WERI-Rb-1 (cell line): ENCODE measurements around the gene MAN2A2.
A peak's percentile ranks its signal among the peaks of the same experiment; 100 is the strongest.

ENCODE experiments used
- DNase-seq: peaks from one replicate; pipeline ENCODE4 v3.0.0-alpha.2; 2020
- H3K27ac ChIP-seq: fragments of 250-450 bp; sonication (Bioruptor Pico); 2 replicates; pipeline ENCODE4 v1.5.1; 2020; ENCODE audit warnings: mild to moderate bottlenecking, moderate library complexity
- H3K27me3 ChIP-seq: fragments of 250-450 bp; sonication (Bioruptor Pico); 2 replicates; pipeline ENCODE4 v1.5.1; 2021; ENCODE audit warnings: mild to moderate bottlenecking, low read depth, moderate library complexity; ENCODE audit not compliant: insufficient read depth, severe bottlenecking
- H3K36me3 ChIP-seq: fragments of 250-450 bp; sonication (Bioruptor Pico); 2 replicates; pipeline ENCODE4 v1.5.1; 2020; ENCODE audit warnings: mild to moderate bottlenecking, moderate library complexity
- H3K4me3 ChIP-seq: 2 replicates; pipeline ENCODE4 v1.5.1; 2011; ENCODE audit warnings: low read depth, mild to moderate bottlenecking, control low read depth, low read length
- H3K9me3 ChIP-seq: fragments of 250-450 bp; sonication (Bioruptor Pico); 2 replicates; pipeline ENCODE4 v1.5.1; 2021; ENCODE audit warnings: mild to moderate bottlenecking, moderate library complexity; ENCODE audit not compliant: severe bottlenecking
- CTCF ChIP-seq: IDR thresholded peaks from 2 replicates; pipeline ENCODE4 v1.5.1; 2011; ENCODE audit warnings: low read depth, mild to moderate bottlenecking, control low read depth, inconsistent platforms, low read length

MAN2A2 gene

GRCh38 chr15:90869601-90870353 lies 33.3 kb upstream of the MAN2A2 start:
- Histone ChIP-seq H3K27me3 (peaks cover 15% of the 10 kb centered on the region), H3K27ac (no peak overlapping the region), H3K36me3 (no peaks in the 10 kb centered on the region), H3K4me3 (no peak overlapping the region), H3K9me3 (no peaks in the 10 kb centered on the region)
- DNase-seq = no peak
- TF ChIP-seq CTCF = no peak

- peak overlapping the region; percentile 46 for H3K4me3 ChIP-seq
- H3K36me3 ChIP-seq = no peaks in the 10 kb centered on the region
- no peak for TF ChIP-seq CTCF
- peaks cover 15% of the 10 kb centered on the region for H3K27me3 ChIP-seq
- H3K27ac ChIP-seq = no peak overlapping the region
- DNase-seq = no peak
- H3K9me3 ChIP-seq = no peaks in the 10 kb centered on the region
These were observed 32.6 kb upstream of the MAN2A2 start for GRCh38 chr15:90870354-90871138.

GRCh38 chr15:90871139-90871715 lies 31.9 kb upstream of the MAN2A2 start:
- DNase-seq = peak; percentile 31
- H3K36me3 ChIP-seq = no peaks in the 10 kb centered on the region
- peak overlapping the region; percentile 46 for H3K4me3 ChIP-seq
- no peaks in the 10 kb centered on the region for H3K9me3 ChIP-seq
- no peak overlapping the region for H3K27ac ChIP-seq
- TF ChIP-seq CTCF = no peak
- peaks cover 15% of the 10 kb centered on the region for H3K27me3 ChIP-seq

GRCh38 chr15:90871716-90872485 lies 31.2 kb upstream of the MAN2A2 start:
- no peak overlapping the region for H3K27ac ChIP-seq
- H3K9me3 ChIP-seq = no peaks in the 10 kb centered on the region
- TF ChIP-seq CTCF = no peak
- H3K4me3 ChIP-seq = peak overlapping the region; percentile 46
- peaks cover 15% of the 10 kb centered on the region for H3K27me3 ChIP-seq
- no peaks in the 10 kb centered on the region for H3K36me3 ChIP-seq
- peak; percentile 34 for DNase-seq

GRCh38 chr15:90872486-90873184 lies 30.5 kb upstream of the MAN2A2 start:
- Histone ChIP-seq H3K27ac (no peak overlapping the region), H3K4me3 (peak overlapping the region; percentile 46), H3K27me3 (peaks cover 15% of the 10 kb centered on the region), H3K36me3 (no peaks in the 10 kb centered on the region), H3K9me3 (no peaks in the 10 kb centered on the region)
- DNase-seq = no peak
- no peak for TF ChIP-seq CTCF
